ENCODE measurements around the gene SEC16B.

DNA sequence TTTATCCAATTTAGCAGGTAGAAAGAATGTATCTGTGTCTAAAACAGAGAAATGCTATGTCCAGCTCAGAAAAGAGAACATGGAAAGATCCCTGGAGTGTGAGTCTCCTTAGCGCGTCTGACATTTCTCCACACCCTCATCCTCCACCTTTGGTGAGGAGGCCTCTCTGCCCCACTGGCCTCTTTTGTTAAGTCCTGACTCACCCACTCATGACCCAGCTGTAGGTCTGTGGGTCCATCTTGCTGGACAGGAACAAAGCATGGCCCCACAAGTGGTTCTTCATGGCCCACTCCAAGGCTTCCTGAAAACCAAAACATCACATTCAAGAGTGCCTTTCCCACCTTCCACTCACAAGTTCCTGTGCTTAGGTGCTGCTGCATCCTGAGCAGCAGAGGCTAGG, 15.8 kb downstream of the SEC16B start:
- TF ChIP-seq, protein P1, sequence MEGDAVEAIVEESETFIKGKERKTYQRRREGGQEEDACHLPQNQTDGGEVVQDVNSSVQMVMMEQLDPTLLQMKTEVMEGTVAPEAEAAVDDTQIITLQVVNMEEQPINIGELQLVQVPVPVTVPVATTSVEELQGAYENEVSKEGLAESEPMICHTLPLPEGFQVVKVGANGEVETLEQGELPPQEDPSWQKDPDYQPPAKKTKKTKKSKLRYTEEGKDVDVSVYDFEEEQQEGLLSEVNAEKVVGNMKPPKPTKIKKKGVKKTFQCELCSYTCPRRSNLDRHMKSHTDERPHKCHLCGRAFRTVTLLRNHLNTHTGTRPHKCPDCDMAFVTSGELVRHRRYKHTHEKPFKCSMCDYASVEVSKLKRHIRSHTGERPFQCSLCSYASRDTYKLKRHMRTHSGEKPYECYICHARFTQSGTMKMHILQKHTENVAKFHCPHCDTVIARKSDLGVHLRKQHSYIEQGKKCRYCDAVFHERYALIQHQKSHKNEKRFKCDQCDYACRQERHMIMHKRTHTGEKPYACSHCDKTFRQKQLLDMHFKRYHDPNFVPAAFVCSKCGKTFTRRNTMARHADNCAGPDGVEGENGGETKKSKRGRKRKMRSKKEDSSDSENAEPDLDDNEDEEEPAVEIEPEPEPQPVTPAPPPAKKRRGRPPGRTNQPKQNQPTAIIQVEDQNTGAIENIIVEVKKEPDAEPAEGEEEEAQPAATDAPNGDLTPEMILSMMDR (conservative IDR thresholded peaks at IDR 0.05 in 1 of 2, IDR thresholded peaks at IDR 0.05 in 1 of 2; ENCODE audit: low read depth in 1 of 2, low read length in 2 of 2), result no peak
- TF ChIP-seq EZH2 (IDR thresholded peaks at IDR 0.05; ENCODE audit: low read length, missing control alignments), result no peak

Measured in fibroblast of lung (primary cell).